Measurements from ENCODE around the gene TRAF4. TPM values are rescaled to one million over a fixed set of nuclear protein-coding genes. Genes with fewer than 3 reads are reported as not detected.

TRAF4 gene
- total and polyA plus RNA-seq, 9 of the 15 experiments (the other 6 are each of a cell fraction or from before 2014, with no cell fraction given), result 2.4 to 147 (median 72.4) TPM

DNA sequence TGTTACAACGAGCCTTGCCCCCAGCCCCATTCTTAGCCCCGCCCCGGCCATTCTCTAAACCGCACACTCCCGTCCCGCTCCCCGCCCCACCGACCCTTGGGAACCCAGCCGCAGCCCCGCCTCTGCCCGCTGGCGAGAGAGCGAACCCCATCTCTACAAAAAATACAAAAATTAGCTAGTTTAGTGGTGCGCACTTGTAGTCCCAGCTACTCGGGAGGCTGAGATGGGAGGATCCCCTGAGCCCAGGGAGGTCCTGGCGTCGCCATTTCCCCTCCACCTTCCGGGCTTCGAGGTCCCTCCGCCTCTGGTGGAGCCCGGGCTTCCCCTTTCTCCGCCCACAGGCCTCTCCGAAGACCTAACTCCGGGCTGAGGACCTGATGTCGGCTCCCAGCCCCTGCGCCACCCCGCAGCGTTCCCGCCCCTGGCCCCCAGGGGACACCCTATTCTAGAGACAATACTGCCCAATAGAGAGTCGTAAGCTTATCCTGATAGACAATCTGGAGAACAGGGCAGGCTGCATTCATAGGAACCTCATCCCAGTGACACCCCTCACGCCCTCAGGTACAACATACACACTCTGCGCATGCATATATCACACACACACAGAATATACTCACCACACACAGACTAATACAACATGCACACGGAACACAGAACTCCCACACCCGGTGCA lies 31.6 kb upstream of the TRAF4 start (continued):
- TF ChIP-seq, protein P1, sequence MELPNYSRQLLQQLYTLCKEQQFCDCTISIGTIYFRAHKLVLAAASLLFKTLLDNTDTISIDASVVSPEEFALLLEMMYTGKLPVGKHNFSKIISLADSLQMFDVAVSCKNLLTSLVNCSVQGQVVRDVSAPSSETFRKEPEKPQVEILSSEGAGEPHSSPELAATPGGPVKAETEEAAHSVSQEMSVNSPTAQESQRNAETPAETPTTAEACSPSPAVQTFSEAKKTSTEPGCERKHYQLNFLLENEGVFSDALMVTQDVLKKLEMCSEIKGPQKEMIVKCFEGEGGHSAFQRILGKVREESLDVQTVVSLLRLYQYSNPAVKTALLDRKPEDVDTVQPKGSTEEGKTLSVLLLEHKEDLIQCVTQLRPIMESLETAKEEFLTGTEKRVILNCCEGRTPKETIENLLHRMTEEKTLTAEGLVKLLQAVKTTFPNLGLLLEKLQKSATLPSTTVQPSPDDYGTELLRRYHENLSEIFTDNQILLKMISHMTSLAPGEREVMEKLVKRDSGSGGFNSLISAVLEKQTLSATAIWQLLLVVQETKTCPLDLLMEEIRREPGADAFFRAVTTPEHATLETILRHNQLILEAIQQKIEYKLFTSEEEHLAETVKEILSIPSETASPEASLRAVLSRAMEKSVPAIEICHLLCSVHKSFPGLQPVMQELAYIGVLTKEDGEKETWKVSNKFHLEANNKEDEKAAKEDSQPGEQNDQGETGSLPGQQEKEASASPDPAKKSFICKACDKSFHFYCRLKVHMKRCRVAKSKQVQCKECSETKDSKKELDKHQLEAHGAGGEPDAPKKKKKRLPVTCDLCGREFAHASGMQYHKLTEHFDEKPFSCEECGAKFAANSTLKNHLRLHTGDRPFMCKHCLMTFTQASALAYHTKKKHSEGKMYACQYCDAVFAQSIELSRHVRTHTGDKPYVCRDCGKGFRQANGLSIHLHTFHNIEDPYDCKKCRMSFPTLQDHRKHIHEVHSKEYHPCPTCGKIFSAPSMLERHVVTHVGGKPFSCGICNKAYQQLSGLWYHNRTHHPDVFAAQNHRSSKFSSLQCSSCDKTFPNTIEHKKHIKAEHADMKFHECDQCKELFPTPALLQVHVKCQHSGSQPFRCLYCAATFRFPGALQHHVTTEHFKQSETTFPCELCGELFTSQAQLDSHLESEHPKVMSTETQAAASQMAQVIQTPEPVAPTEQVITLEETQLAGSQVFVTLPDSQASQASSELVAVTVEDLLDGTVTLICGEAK (IDR thresholded peaks at IDR 0.05), result no peak
- TF ChIP-seq, protein P1 (CRISPR knock-in tag; IDR thresholded peaks at IDR 0.05), result no peak
- TF ChIP-seq LEF1 (IDR thresholded peaks at IDR 0.05), result no peak
- no peak for TF ChIP-seq PTTG1 (tag; IDR thresholded peaks at IDR 0.05; ENCODE audit: low read depth)
- TF ChIP-seq RBFOX2 (IDR thresholded peaks at IDR 0.05; ENCODE audit: low read depth, low read length), result no peak
- no peak for TF ChIP-seq CBX1 (IDR thresholded peaks at IDR 0.05; ENCODE audit: low read depth)
- TF ChIP-seq, protein P2, sequence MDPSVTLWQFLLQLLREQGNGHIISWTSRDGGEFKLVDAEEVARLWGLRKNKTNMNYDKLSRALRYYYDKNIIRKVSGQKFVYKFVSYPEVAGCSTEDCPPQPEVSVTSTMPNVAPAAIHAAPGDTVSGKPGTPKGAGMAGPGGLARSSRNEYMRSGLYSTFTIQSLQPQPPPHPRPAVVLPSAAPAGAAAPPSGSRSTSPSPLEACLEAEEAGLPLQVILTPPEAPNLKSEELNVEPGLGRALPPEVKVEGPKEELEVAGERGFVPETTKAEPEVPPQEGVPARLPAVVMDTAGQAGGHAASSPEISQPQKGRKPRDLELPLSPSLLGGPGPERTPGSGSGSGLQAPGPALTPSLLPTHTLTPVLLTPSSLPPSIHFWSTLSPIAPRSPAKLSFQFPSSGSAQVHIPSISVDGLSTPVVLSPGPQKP (CRISPR knock-in tag; IDR thresholded peaks at IDR 0.05), result no peak
- TF ChIP-seq ZNF785 (CRISPR knock-in tag; IDR thresholded peaks at IDR 0.05), result no peak

All from K562 (cell line).